MG63 (cell line): ENCODE data around the gene FKTN. TPM values are rescaled to one million over a fixed set of nuclear protein-coding genes. Genes with fewer than 3 reads are reported as not detected.

ENCODE experiments used
- total RNA-seq: library from RNA; depleted of rRNA; stranded (reverse); fragments of >200 nt; shearing (Covaris generic); gene quantifications from 2 replicates; pipeline ENCODE4 v1.2.3, GENCODE V29; 2014; ENCODE audit warnings: low replicate concordance; rRNA removed

FKTN gene
- total RNA-seq, 1 experiment from 2014 or later, result 8.1 TPM

Other genes with a start within 250 kb of the FKTN start
- gene FSD1L, start 110.1 kb upstream of the FKTN start, total RNA-seq, result 2.1 and 7.4 TPM in 2 replicates
- not detected in 2 replicates for gene TAL2, start 104.3 kb downstream of the FKTN start, total RNA-seq
- 6.8 and 10.8 TPM in 2 replicates for gene TMEM38B, start 136.4 kb downstream of the FKTN start, total RNA-seq